ENCODE data around the gene ABHD16B.

GRCh38 chr20:63890201-63890576 lies 28.9 kb downstream of the ABHD16B start:
- TF ChIP-seq POLR2A (IDR thresholded peaks at IDR 0.05; ENCODE audit: low read length) (no peak), GATA1 (IDR thresholded peaks at IDR 0.05; ENCODE audit: low read depth, low read length) (no peak)
